IPS DF 4.7 (cell line): Measurements from ENCODE around the gene ABTB1.

ENCODE experiments used
- DNase-seq: peaks from one replicate; pipeline ENCODE4 v3.0.0-alpha.2; 2013; ENCODE audit warnings: low spot score; ENCODE audit errors: extremely low read depth

ABTB1 gene

GRCh38 chr3:127686512-127686894 is 13.8 kb downstream of the ABTB1 start:
- DNase-seq = no peak

- no peak for DNase-seq
These were observed 14.5 kb downstream of the ABTB1 start for GRCh38 chr3:127687228-127687737.

- DNase-seq = no peak
These were observed 15.3 kb downstream of the ABTB1 start for GRCh38 chr3:127688022-127688415.

- no peak for DNase-seq
These were observed 15.9 kb downstream of the ABTB1 start for GRCh38 chr3:127688416-127689265.

GRCh38 chr3:127689266-127689860 is 16.6 kb downstream of the ABTB1 start:
- DNase-seq = no peak

- no peak for DNase-seq
These were observed 17.4 kb downstream of the ABTB1 start for GRCh38 chr3:127690106-127690505.

GRCh38 chr3:127690823-127691452 is 18.2 kb downstream of the ABTB1 start:
- DNase-seq = no peak

- no peak for DNase-seq
These were observed 18.7 kb downstream of the ABTB1 start for GRCh38 chr3:127691489-127691888.

GRCh38 chr3:127691974-127692373 is 19.2 kb downstream of the ABTB1 start:
- DNase-seq = no peak

- no peak for DNase-seq
These were observed 20.0 kb downstream of the ABTB1 start for GRCh38 chr3:127692501-127693335.

GRCh38 chr3:127693336-127693843 is 20.6 kb downstream of the ABTB1 start:
- DNase-seq = no peak

- DNase-seq = no peak
These were observed 21.9 kb downstream of the ABTB1 start for GRCh38 chr3:127694467-127695215.

GRCh38 chr3:127697551-127698240 is 24.9 kb downstream of the ABTB1 start:
- no peak for DNase-seq

- no peak for DNase-seq
These were observed 25.5 kb downstream of the ABTB1 start for GRCh38 chr3:127698286-127698685.

- DNase-seq = no peak
These were observed 26.1 kb downstream of the ABTB1 start for GRCh38 chr3:127698691-127699415.

- no peak for DNase-seq
These were observed 26.9 kb downstream of the ABTB1 start for GRCh38 chr3:127699416-127700300.

GRCh38 chr3:127700406-127700805 is 27.7 kb downstream of the ABTB1 start:
- no peak for DNase-seq

GRCh38 chr3:127701280-127701911 is 28.6 kb downstream of the ABTB1 start:
- no peak for DNase-seq
